Mesenchymal stem cell (in vitro differentiated cells and primary cell): ENCODE measurements around the gene OSTC.

Source experiments
- DNase-seq: peaks from one replicate; pipeline ENCODE4 v3.0.0-alpha.2; 2013
- H2AFZ ChIP-seq: one replicate; pipeline ENCODE4 v1.6.1; 2013; ENCODE audit warnings: low read depth, mild to moderate bottlenecking, control low read depth, inconsistent platforms, low read length, moderate library complexity
- H2AK5ac ChIP-seq: 2 replicates; pipeline ENCODE4 v1.6.1; 2013; ENCODE audit warnings: low read length, moderate library complexity, mild to moderate bottlenecking, inconsistent platforms; ENCODE audit not compliant: severe bottlenecking
- H2BK120ac ChIP-seq: one replicate; pipeline ENCODE4 v1.6.1; 2013; ENCODE audit warnings: low read depth, mild to moderate bottlenecking, inconsistent platforms, low read length, moderate library complexity
- H2BK12ac ChIP-seq, 2 experiments: one replicate each; pipeline ENCODE4 v1.6.1; 2013; ENCODE audit warnings: inconsistent platforms in 2 of 2, low read length in 2 of 2, mild to moderate bottlenecking in 2 of 2, moderate library complexity in 2 of 2, control low read depth in 1 of 2
- H2BK15ac ChIP-seq: one replicate; pipeline ENCODE4 v1.6.1; 2013; ENCODE audit warnings: mild to moderate bottlenecking, low read depth, inconsistent platforms; ENCODE audit not compliant: poor library complexity, severe bottlenecking
- H2BK5ac ChIP-seq: 2 replicates; pipeline ENCODE4 v1.6.1; 2013; ENCODE audit warnings: low read depth, mild to moderate bottlenecking, low read length, control low read depth, inconsistent platforms; ENCODE audit not compliant: poor library complexity, severe bottlenecking
- H3K14ac ChIP-seq, 2 experiments: one replicate each; pipeline ENCODE4 v1.6.1; 2013; ENCODE audit warnings: inconsistent platforms in 2 of 2, low read length in 2 of 2, control low read depth in 1 of 2, mild to moderate bottlenecking in 1 of 2, moderate library complexity in 1 of 2
- H3K18ac ChIP-seq, 2 experiments: one replicate each; pipeline ENCODE4 v1.6.1; 2013; ENCODE audit warnings: inconsistent platforms in 2 of 2, low read length in 2 of 2, control low read depth in 1 of 2, low read depth in 1 of 2, mild to moderate bottlenecking in 1 of 2
- H3K23ac ChIP-seq, 2 experiments: one replicate each; pipeline ENCODE4 v1.6.1; 2013; ENCODE audit warnings: inconsistent platforms in 2 of 2, low read length in 2 of 2, mild to moderate bottlenecking in 2 of 2, moderate library complexity in 2 of 2, control low read depth in 1 of 2
- H3K27ac ChIP-seq: 2 replicates; pipeline ENCODE4 v1.5.1; 2013; ENCODE audit warnings: mild to moderate bottlenecking, moderate library complexity, low read length, control low read depth, inconsistent platforms; ENCODE audit not compliant: poor library complexity, severe bottlenecking
- H3K27me3 ChIP-seq, 2 experiments: 2 replicates each; pipeline versions ENCODE4 v1.6.1 to v1.7.0; 2013; ENCODE audit warnings: low read length in 2 of 2, mild to moderate bottlenecking in 2 of 2, moderate library complexity in 2 of 2, control low read depth in 1 of 2, inconsistent platforms in 1 of 2; ENCODE audit not compliant: control insufficient read depth in 1 of 2, insufficient read depth in 1 of 2
- H3K36me3 ChIP-seq, 2 experiments: 2 replicates each; pipeline versions ENCODE4 v1.6.1 to v1.7.0; 2013; ENCODE audit warnings: low read length in 2 of 2, control low read depth in 1 of 2, inconsistent platforms in 1 of 2, low read depth in 1 of 2, mild to moderate bottlenecking in 1 of 2; ENCODE audit not compliant: insufficient read depth in 2 of 2, control insufficient read depth in 1 of 2
- H3K4ac ChIP-seq, 2 experiments: one replicate each; pipeline ENCODE4 v1.6.1; 2013; ENCODE audit warnings: inconsistent platforms in 2 of 2, low read length in 2 of 2, mild to moderate bottlenecking in 2 of 2, moderate library complexity in 2 of 2, control low read depth in 1 of 2, low read depth in 1 of 2
- H3K4me1 ChIP-seq: 2 replicates; pipeline ENCODE4 v1.6.1; 2013; ENCODE audit warnings: low read depth, low read length, control low read depth; ENCODE audit not compliant: control insufficient read depth, insufficient read depth
- H3K4me2 ChIP-seq: 2 replicates; pipeline ENCODE4 v1.6.1; 2013; ENCODE audit warnings: low read length, mild to moderate bottlenecking, inconsistent platforms; ENCODE audit not compliant: poor library complexity, severe bottlenecking
- H3K4me3 ChIP-seq, 2 experiments: 2 replicates each; pipeline versions ENCODE4 v1.5.1 to v1.7.0; 2013; ENCODE audit warnings: low read length in 2 of 2, mild to moderate bottlenecking in 2 of 2, control low read depth in 1 of 2, low read depth in 1 of 2; ENCODE audit not compliant: insufficient read depth in 1 of 2
- H3K79me1 ChIP-seq: replicated peaks from 2 replicates; pipeline ENCODE4 v1.6.1; 2013; ENCODE audit warnings: mild to moderate bottlenecking, control low read depth, low read length, inconsistent platforms; ENCODE audit not compliant: poor library complexity, severe bottlenecking
- H3K9ac ChIP-seq: 2 replicates; pipeline ENCODE4 v1.7.0; 2013; ENCODE audit warnings: mild to moderate bottlenecking, low read length, moderate library complexity
- H3K9me3 ChIP-seq: 2 replicates; pipeline ENCODE4 v1.7.0; 2013; ENCODE audit warnings: mild to moderate bottlenecking, low read length; ENCODE audit not compliant: control insufficient read depth
- H4K8ac ChIP-seq: one replicate; pipeline ENCODE4 v1.6.1; 2013; ENCODE audit warnings: inconsistent platforms, mild to moderate bottlenecking, low read length, moderate library complexity
- H4K91ac ChIP-seq: one replicate; pipeline ENCODE4 v1.6.1; 2013; ENCODE audit warnings: mild to moderate bottlenecking, low read length, inconsistent platforms
- WGBS: methylation state at CpG from one replicate; pipeline ENCODE4 v1.1.7; 2013; ENCODE audit warnings: mixed read lengths; 5-methylcytosine and 5-hydroxymethylcytosine counted together

OSTC gene

GRCh38 chr4:108646706-108647105, 3.7 kb upstream of the OSTC start:
- Histone ChIP-seq H3K23ac (no peak overlapping the region), H2AFZ (no peak overlapping the region), H2BK5ac (no peak overlapping the region), H3K9ac (no peak overlapping the region), H3K27ac (no peak overlapping the region), H3K79me1 (no peaks in the 10 kb centered on the region), H3K9me3 (no peaks in the 10 kb centered on the region), H3K4ac (no peak overlapping the region), H3K14ac (no peak overlapping the region), H4K91ac (no peak overlapping the region), H2BK15ac (no peak overlapping the region), H2BK120ac (no peak overlapping the region), H3K4me1 (peaks cover 3% of the 10 kb centered on the region), H2BK12ac (no peak overlapping the region), H2AK5ac (no peak overlapping the region), H3K27me3 (no peaks in the 10 kb centered on the region), H3K18ac (no peak overlapping the region), H3K36me3 (no peaks in the 10 kb centered on the region), H4K8ac (no peak overlapping the region), H3K4me3 (no peak overlapping the region), H3K4me2 (no peak overlapping the region)
- no peak for DNase-seq
- WGBS, result 91% methylated on average over 2 of the region's 3 CpGs

- Histone ChIP-seq H3K4me2 (peak overlapping the region; percentile 65), H2AFZ (no peak overlapping the region), H2BK120ac (no peak overlapping the region), H2BK5ac (no peak overlapping the region), H3K79me1 (no peaks in the 10 kb centered on the region), H3K36me3 (peaks cover 5 to 7% of the 10 kb centered on the region in 2 experiments), H2BK12ac (no peak overlapping the region), H3K4ac (no peak overlapping the region), H4K91ac (no peak overlapping the region), H3K27me3 (no peaks in the 10 kb centered on the region), H4K8ac (no peak overlapping the region), H2AK5ac (no peak overlapping the region), H3K14ac (no peak overlapping the region), H3K18ac (no peak overlapping the region), H2BK15ac (no peak overlapping the region), H3K9ac (peak overlapping the region; percentile 98), H3K4me3 (peak overlapping the region in 1 of 2 experiments; percentile 95), H3K23ac (no peak overlapping the region), H3K27ac (no peak overlapping the region), H3K4me1 (peaks cover 5% of the 10 kb centered on the region), H3K9me3 (no peaks in the 10 kb centered on the region)
- no peak for DNase-seq
- WGBS, result 11% methylated on average over 6 of the region's 6 CpGs
These were observed 562 bp upstream of the OSTC start for GRCh38 chr4:108649863-108650211.

GRCh38 chr4:108651014-108651791, 804 bp downstream of the OSTC start:
- Histone ChIP-seq H3K18ac (peak overlapping the region; percentile 89 to 92), H3K4me1 (peaks cover 5% of the 10 kb centered on the region), H2BK5ac (peak overlapping the region; percentile 94), H3K4ac (peak overlapping the region; percentile 81 to 94), H2AFZ (no peak overlapping the region), H4K91ac (peak overlapping the region; percentile 86), H3K14ac (peak overlapping the region in 1 of 2 experiments; percentile 35), H3K4me3 (peak overlapping the region; percentile 83 to 95), H3K79me1 (no peaks in the 10 kb centered on the region), H3K27ac (peak overlapping the region; percentile 87), H2BK12ac (no peak overlapping the region), H3K9ac (peak overlapping the region; percentile 98), H3K23ac (no peak overlapping the region), H3K9me3 (no peaks in the 10 kb centered on the region), H3K36me3 (peaks cover 5 to 16% of the 10 kb centered on the region in 2 experiments), H2BK15ac (no peak overlapping the region), H3K27me3 (no peaks in the 10 kb centered on the region), H4K8ac (peak overlapping the region; percentile 99), H2BK120ac (no peak overlapping the region), H3K4me2 (peak overlapping the region; percentile 49), H2AK5ac (peak overlapping the region; percentile 100)
- peak; percentile 68 for DNase-seq
- WGBS, result 6% methylated on average over 7 of the region's 9 CpGs

GRCh38 chr4:108662629-108663028, 12.2 kb downstream of the OSTC start:
- Histone ChIP-seq H3K27me3 (no peaks in the 10 kb centered on the region), H3K27ac (no peak overlapping the region), H3K79me1 (peaks cover 7% of the 10 kb centered on the region), H4K8ac (no peak overlapping the region), H2BK15ac (no peak overlapping the region), H3K14ac (no peak overlapping the region), H3K4me1 (no peaks in the 10 kb centered on the region), H3K18ac (no peak overlapping the region), H2AK5ac (no peak overlapping the region), H2BK5ac (no peak overlapping the region), H3K9ac (no peak overlapping the region), H2AFZ (no peak overlapping the region), H3K23ac (no peak overlapping the region), H3K36me3 (peaks cover 26 to 87% of the 10 kb centered on the region in 2 experiments), H3K4ac (no peak overlapping the region), H2BK120ac (no peak overlapping the region), H3K4me2 (no peak overlapping the region), H3K9me3 (no peaks in the 10 kb centered on the region), H2BK12ac (no peak overlapping the region), H4K91ac (no peak overlapping the region), H3K4me3 (no peak overlapping the region)
- 97% methylated on average over 3 of the region's 3 CpGs for WGBS
- no peak for DNase-seq
